HG03139 (cell line): ENCODE measurements around the gene FBXO10.
"Not testable (repeated sequence)": the region's sequence is repeated elsewhere in the genome, so short reads cannot be mapped to it uniquely, and the experiment has no call there.

Experiments
- ATAC-seq: cut with Tn5 transposase; IDR thresholded peaks from one replicate; pipeline ENCODE4 v1.9.1; 2021; ENCODE audit not compliant: unreplicated experiment

The FBXO10 gene

GRCh38 chr9:37575921-37576721, at the start of gene FBXO10:
FBXO10 (minus strand) TSS chr9:37576380; CDS start chr9:37541768, 34,612 bp downstream.
- peak; percentile 56 for ATAC-seq

- ATAC-seq, result no peak
Observed at GRCh38 chr9:37625758-37626147, 49.6 kb upstream of the FBXO10 start.

- no peak for ATAC-seq
Observed at GRCh38 chr9:37625036-37625757, 49.0 kb upstream of the FBXO10 start.

- no peak for ATAC-seq
Observed at GRCh38 chr9:37624073-37624472, 47.9 kb upstream of the FBXO10 start.

GRCh38 chr9:37623267-37623666, 47.1 kb upstream of the FBXO10 start:
- no peak for ATAC-seq

GRCh38 chr9:37622462-37622861, 46.3 kb upstream of the FBXO10 start:
- ATAC-seq, result no peak

- no peak for ATAC-seq
Observed at GRCh38 chr9:37621273-37622121, 45.3 kb upstream of the FBXO10 start.

GRCh38 chr9:37620396-37620795, 44.2 kb upstream of the FBXO10 start:
- no peak for ATAC-seq

- no peak for ATAC-seq
Observed at GRCh38 chr9:37619806-37620205, 43.6 kb upstream of the FBXO10 start.

GRCh38 chr9:37618817-37619216, 42.6 kb upstream of the FBXO10 start:
- no peak for ATAC-seq

- ATAC-seq, result no peak
Observed at GRCh38 chr9:37617832-37618231, 41.7 kb upstream of the FBXO10 start.

- ATAC-seq, result no peak
Observed at GRCh38 chr9:37617161-37617560, 41.0 kb upstream of the FBXO10 start.

GRCh38 chr9:37611961-37612360, 35.8 kb upstream of the FBXO10 start:
- no peak for ATAC-seq

GRCh38 chr9:37611014-37611413, 34.8 kb upstream of the FBXO10 start:
- ATAC-seq, result no peak

- ATAC-seq, result no peak
Observed at GRCh38 chr9:37609735-37610397, 33.7 kb upstream of the FBXO10 start.

- no peak for ATAC-seq
Observed at GRCh38 chr9:37608250-37608649, 32.1 kb upstream of the FBXO10 start.

- no peak for ATAC-seq
Observed at GRCh38 chr9:37604296-37604695, 28.1 kb upstream of the FBXO10 start.

- ATAC-seq, result no peak
Observed at GRCh38 chr9:37602817-37603216, 26.6 kb upstream of the FBXO10 start.

GRCh38 chr9:37602061-37602460, 25.9 kb upstream of the FBXO10 start:
- ATAC-seq, result not testable (repeated sequence)

GRCh38 chr9:37596504-37596903, 20.3 kb upstream of the FBXO10 start:
- ATAC-seq, result no peak

- ATAC-seq, result no peak
Observed at GRCh38 chr9:37593883-37594448, 17.8 kb upstream of the FBXO10 start.
